ENCODE measurements around the gene NEGR1.

NEGR1 gene

GRCh38 chr1:71857862-71858261, 424.5 kb downstream of the NEGR1 start:
- DNase-seq (ENCODE audit: low read depth in 2 of 2), result no peak

- no peak for DNase-seq (ENCODE audit: low read depth in 2 of 2)
Observed at GRCh38 chr1:71853360-71853759, 429.0 kb downstream of the NEGR1 start.

DNA sequence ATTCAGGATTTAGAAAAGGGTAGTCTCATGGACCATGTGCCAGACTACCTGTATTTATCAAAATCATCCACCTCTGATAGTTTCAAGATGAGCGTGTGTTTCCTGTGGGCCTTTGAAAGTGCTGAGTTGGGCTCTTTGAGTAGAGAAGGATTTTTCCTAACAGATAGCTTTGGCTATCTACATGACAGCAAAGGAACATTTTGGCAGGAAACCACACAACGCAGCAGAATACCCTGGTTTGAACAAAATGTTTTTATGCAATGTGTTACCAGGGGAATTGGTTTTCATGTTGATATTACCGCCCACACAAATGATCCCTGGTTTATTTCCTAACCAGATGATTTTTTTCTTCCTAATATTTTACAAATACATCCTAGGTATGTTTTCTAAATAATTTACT, 431.4 kb downstream of the NEGR1 start:
- no peak for DNase-seq (ENCODE audit: low read depth in 2 of 2)

DNA sequence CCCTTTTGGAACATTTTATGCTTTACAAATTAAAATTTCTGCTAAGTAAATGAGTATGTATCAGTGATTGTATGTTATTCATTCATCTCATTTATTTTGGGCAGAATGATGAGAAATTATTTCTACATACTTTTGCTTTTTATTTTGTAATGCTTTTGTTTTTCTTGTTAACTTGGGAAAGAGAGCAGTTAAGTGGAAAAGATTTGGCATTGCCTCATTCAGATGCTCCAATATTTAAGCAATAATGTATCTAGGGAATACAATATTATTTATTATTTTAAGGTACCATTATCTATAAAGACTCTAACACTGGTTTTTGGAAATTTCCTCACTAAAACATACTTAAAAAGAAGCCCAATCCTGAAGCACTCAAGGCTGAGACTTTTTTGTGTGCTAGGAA, 431.8 kb downstream of the NEGR1 start:
- DNase-seq (ENCODE audit: low read depth in 2 of 2), result no peak

GRCh38 chr1:71843012-71843411, 439.3 kb downstream of the NEGR1 start:
- no peak for DNase-seq (ENCODE audit: low read depth in 2 of 2)

DNA sequence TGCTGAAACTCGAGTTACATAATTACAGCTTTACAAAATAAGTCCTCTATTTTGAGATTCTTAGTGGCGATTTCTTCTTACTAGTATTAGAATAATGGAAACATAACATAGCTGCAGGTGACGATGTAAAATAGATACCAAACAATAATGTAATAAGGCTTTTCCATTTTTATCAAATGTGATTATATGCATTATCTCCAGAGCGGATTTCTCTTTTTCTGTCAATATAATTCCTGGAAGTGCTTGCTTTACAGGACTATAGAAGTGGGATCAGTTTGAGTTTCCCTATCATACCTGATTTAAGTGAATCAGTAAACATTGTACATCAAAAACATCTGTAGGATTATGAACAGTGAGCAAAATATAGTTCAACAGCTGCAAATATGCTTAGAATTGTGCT, 442.5 kb downstream of the NEGR1 start:
- DNase-seq (ENCODE audit: low read depth in 2 of 2), result no peak

DNA sequence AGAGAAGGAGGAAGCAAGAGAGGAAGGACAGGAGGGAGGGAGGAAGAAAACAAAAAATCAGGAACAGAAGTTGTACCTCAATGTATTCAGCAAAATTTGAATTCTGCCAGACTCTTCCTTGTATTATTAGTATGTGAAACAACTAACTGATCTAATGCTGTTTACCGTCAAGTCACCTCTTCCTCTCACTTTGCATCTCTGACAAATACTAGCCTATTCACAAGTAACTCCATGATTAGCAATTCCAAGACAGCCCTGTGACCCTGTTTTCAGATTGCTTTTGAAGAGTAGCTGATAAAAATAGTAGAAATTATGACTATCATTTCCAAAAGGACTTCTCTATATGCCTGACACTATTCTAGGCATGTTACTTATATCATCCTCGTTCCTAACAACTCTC, 445.4 kb downstream of the NEGR1 start:
- no peak for DNase-seq (ENCODE audit: low read depth in 2 of 2)

- DNase-seq (ENCODE audit: low read depth in 2 of 2), result no peak
Observed at GRCh38 chr1:71835442-71835813, 446.9 kb downstream of the NEGR1 start.

- no peak for DNase-seq (ENCODE audit: low read depth in 2 of 2)
Observed at GRCh38 chr1:71834601-71835441, 447.5 kb downstream of the NEGR1 start.

DNA sequence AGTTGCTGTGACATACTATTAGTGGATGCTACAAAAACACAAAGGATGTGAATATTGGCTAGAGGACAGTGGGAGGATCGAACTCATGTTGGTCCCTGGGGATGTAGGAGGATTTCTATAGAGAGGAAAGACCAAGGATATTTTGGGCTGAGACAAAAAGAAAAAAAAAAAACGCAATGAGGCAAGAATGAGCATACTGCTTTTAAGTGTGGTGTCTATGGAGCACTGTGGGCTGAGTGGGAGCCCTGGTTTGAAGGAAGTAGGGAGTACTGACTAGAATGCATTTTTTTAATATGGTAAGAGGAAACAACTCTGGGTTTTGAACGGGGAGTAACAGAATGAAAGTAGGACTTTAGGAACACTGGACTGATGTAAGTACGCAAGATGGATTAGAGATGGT, 450.7 kb downstream of the NEGR1 start:
- DNase-seq (ENCODE audit: low read depth in 2 of 2), result no peak

- DNase-seq (ENCODE audit: low read depth in 2 of 2), result no peak
Observed at GRCh38 chr1:71829346-71829745, 453.0 kb downstream of the NEGR1 start.

GRCh38 chr1:71828431-71829012, 453.8 kb downstream of the NEGR1 start:
- no peak for DNase-seq (ENCODE audit: low read depth in 2 of 2)

DNA sequence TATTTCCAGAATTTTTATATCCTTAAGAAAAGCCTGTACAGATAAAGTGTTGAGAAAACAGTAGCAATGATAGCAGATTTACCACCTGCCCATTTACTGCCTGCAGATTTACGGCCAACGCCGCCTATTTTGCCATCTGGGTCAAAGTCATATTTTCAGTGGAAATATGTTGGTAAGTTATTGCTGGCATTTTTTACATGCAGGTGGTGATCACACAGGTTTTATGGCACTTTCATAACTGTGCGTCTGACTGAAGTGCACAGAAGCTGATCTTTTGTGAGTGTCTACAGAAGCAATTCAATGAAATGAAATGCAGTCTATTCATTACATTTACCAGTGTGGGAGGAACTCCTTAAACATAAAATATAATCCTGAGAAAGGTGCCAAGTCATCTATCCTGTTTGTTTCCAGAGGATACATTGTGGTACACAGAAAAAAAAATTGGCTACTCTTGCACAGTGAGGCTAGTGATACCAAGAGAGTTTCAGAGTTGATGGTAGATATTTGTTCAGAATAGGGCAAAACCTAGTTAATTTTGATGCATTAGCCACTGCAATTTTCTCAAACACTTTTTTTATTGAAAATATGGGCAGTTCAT, 458.5 kb downstream of the NEGR1 start:
- DNase-seq (ENCODE audit: low read depth in 2 of 2), result no peak

DNA sequence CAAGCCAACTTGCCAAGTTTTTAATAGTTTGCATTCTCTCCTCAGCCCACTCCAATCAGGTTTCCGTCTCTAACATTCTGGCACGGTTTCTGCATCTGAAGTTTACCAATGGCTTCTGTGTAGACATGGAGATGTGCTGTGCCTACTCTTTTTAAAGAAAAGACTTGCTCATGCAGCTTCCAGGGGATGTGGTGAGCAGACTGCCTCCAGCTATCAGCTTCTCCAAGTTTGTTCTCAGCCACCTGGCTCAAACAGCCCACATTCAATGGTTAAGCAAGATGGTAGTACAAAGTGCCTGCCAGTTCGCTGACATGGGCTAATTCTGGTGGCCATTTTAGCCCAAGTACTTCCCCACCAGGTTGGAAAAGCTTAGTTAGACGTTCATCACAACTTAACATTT, 465.3 kb downstream of the NEGR1 start:
- no peak for DNase-seq (ENCODE audit: low read depth in 2 of 2)

- no peak for DNase-seq (ENCODE audit: low read depth in 2 of 2)
Observed at GRCh38 chr1:71809085-71809484, 473.3 kb downstream of the NEGR1 start.

- no peak for DNase-seq (ENCODE audit: low read depth in 2 of 2)
Observed at GRCh38 chr1:71804140-71804539, 478.2 kb downstream of the NEGR1 start.

- no peak for DNase-seq (ENCODE audit: low read depth in 2 of 2)
Observed at GRCh38 chr1:71796006-71796405, 486.3 kb downstream of the NEGR1 start.

DNA sequence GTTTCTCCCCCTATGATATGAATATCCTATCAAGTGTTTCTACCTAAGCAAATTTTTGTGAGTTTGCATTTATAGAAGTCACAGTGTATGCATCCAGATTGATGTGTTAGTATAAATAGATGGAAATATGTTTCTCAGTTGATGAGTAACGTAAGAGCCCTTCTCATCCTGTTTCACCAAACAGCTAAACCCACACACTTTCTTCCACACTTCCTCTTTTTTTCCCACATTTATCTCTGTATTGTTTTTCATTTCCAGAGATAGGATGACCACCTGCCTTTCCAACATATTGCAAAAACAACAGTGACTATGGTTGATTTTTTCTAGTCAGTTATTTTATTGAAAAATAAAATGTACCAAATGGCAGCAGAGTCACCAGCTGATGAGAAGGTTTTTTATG, 490.1 kb downstream of the NEGR1 start:
- DNase-seq (ENCODE audit: low read depth in 2 of 2), result no peak

- no peak for DNase-seq (ENCODE audit: low read depth in 2 of 2)
Observed at GRCh38 chr1:71788113-71788512, 494.2 kb downstream of the NEGR1 start.

DNA sequence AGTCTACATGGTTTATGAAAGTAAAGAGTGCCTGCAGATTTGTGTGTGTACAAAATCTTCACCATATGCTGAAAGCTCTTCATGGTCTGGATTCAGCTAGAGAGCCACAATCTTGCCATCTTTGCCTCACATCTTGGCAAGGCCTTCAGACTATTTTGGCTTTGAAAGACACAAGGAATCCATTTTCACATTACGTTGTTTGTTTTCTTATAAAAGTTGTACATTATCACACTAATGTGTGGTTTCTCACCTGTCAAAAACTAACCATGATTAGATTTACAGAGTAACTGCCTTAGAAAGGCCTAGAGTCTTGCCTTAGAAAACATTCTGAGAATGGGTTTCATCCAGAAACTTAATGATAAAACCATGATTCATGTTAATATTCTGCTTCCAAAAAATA, 494.6 kb downstream of the NEGR1 start:
- DNase-seq (ENCODE audit: low read depth in 2 of 2), result no peak

GRCh38 chr1:71786218-71786617, 496.1 kb downstream of the NEGR1 start:
- no peak for DNase-seq (ENCODE audit: low read depth in 2 of 2)

GRCh38 chr1:71785450-71785849, 496.9 kb downstream of the NEGR1 start:
- DNase-seq (ENCODE audit: low read depth in 2 of 2), result no peak

DNA sequence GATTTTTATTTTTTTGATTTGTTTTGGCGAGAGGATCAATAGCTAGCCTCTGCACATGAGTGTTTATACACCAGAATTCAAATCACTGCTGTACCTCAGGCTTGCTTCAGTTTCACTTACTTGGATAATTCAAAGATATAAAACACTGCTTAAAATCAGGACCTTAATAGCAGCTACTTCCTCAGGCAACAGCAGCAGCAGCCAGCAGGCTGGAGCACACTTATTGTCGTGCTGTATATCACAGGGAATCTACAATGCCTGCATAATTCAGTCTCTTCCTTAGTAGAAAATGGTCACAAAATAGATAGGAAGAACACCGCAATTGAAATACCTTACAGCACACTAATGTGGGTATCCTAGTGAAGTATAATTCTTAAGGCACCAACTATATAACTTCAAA, 497.3 kb downstream of the NEGR1 start:
- DNase-seq (ENCODE audit: low read depth in 2 of 2), result no peak
